Endodermal cell (in vitro differentiated cells): Measurements from ENCODE around the gene TNK2. TPM values are rescaled to one million over a fixed set of nuclear protein-coding genes. Genes with fewer than 3 reads are reported as not detected.

Source experiments
- DNase-seq: peaks from one replicate; pipeline ENCODE4 v3.0.0-alpha.2; 2017
- H3K27ac ChIP-seq: 2 replicates; pipeline ENCODE4 v1.5.1; 2013; ENCODE audit warnings: mild to moderate bottlenecking, low read depth, low read length, moderate library complexity
- H3K27me3 ChIP-seq: 2 replicates; pipeline ENCODE4 v1.6.1; 2013; ENCODE audit warnings: mild to moderate bottlenecking, low read length, moderate library complexity; ENCODE audit not compliant: insufficient read depth, control insufficient read depth, poor library complexity, severe bottlenecking
- H3K36me3 ChIP-seq: 2 replicates; pipeline ENCODE4 v1.7.0; 2013; ENCODE audit warnings: mild to moderate bottlenecking, low read length, moderate library complexity; ENCODE audit not compliant: control insufficient read depth, insufficient read depth
- H3K4me1 ChIP-seq: one replicate; pipeline ENCODE4 v1.7.0; 2013; ENCODE audit warnings: low read length; ENCODE audit not compliant: control insufficient read depth, insufficient read depth
- H3K4me3 ChIP-seq: 2 replicates; pipeline ENCODE4 v1.5.1; 2013; ENCODE audit warnings: mild to moderate bottlenecking, low read length, moderate library complexity
- H3K9ac ChIP-seq: 2 replicates; pipeline ENCODE4 v1.6.1; 2013; ENCODE audit warnings: mild to moderate bottlenecking, low read length, moderate library complexity; ENCODE audit not compliant: poor library complexity, severe bottlenecking; ENCODE audit errors: extremely low read depth
- H3K9me3 ChIP-seq: 2 replicates; pipeline ENCODE4 v1.6.1; 2013; ENCODE audit warnings: mild to moderate bottlenecking, low read length, moderate library complexity; ENCODE audit not compliant: control insufficient read depth
- H3K27ac Mint-ChIP-seq: 2 replicates; pipeline ENCODE4 v1.8.0; 2020; ENCODE audit warnings: mixed read lengths
- H3K27me3 Mint-ChIP-seq: 2 replicates; pipeline ENCODE4 v1.8.0; 2021; ENCODE audit warnings: mild to moderate bottlenecking, mixed read lengths; ENCODE audit not compliant: insufficient read depth
- H3K36me3 Mint-ChIP-seq: 2 replicates; pipeline ENCODE4 v1.8.0; 2020; ENCODE audit warnings: low read depth, mixed read lengths
- H3K4me1 Mint-ChIP-seq: 2 replicates; pipeline ENCODE4 v1.8.0; 2020; ENCODE audit warnings: mixed read lengths
- H3K4me3 Mint-ChIP-seq: 2 replicates; pipeline ENCODE4 v1.8.0; 2020; ENCODE audit warnings: mild to moderate bottlenecking, moderate library complexity, mixed read lengths
- H3K9me3 Mint-ChIP-seq: 2 replicates; pipeline ENCODE4 v1.8.0; 2020; ENCODE audit warnings: mild to moderate bottlenecking, mixed read lengths
- CTCF ChIP-seq: fragments of 200-600 bp; sonication (generic); conservative IDR thresholded peaks from 2 replicates; pipeline ENCODE4 v1.5.0; 2021; ENCODE audit warnings: antibody characterized with exemption, mild to moderate bottlenecking
- WGBS, 2 experiments: methylation state at CpG; one replicate each; pipeline versions ENCODE4 v1.1.5 to v1.1.7; 2013; ENCODE audit warnings: missing lambda C conversion rate in 2 of 2, mixed read lengths in 1 of 2; ENCODE audit not compliant: insufficient coverage in 1 of 2, insufficient read length in 1 of 2; 5-methylcytosine and 5-hydroxymethylcytosine counted together
- total RNA-seq, 2 donors: library from RNA; stranded (reverse); fragmentation: NEBNext Ultra II Directional in 1 of 2; extraction: Animal tissue kit (Norgen Biotek cat#: 25700) in 1 of 2; gene quantifications; 2 replicates in 1 of 2; 3 replicates in 1 of 2; pipeline ENCODE4 v1.2.1, GENCODE V29; 2021

The TNK2 gene
- total RNA-seq, 2 donors from 2014 or later = 53.2 to 85.7 TPM

- Histone ChIP-seq H3K4me3 (no peak overlapping the region), H3K36me3 (no peaks in the 10 kb centered on the region), H3K27ac (no peak overlapping the region), H3K4me1 (no peaks in the 10 kb centered on the region), H3K27me3 (no peaks in the 10 kb centered on the region), H3K9ac (no peak overlapping the region), H3K9me3 (no peaks in the 10 kb centered on the region)
- peaks cover 2% of the 10 kb centered on the region for H3K9me3 Mint-ChIP-seq
- peaks cover 3% of the 10 kb centered on the region for H3K4me1 Mint-ChIP-seq
- peaks cover 7% of the 10 kb centered on the region for H3K27me3 Mint-ChIP-seq
- no peak overlapping the region for H3K4me3 Mint-ChIP-seq
- no peak for DNase-seq
- peaks cover 5% of the 10 kb centered on the region for H3K36me3 Mint-ChIP-seq
- H3K27ac Mint-ChIP-seq = no peak overlapping the region
- WGBS, 2 experiments = 93% methylated on average over 34 to 53 of the region's 53 CpGs
- peak; percentile 36 for TF ChIP-seq CTCF
Observed at GRCh38 chr3:195849322-195850074, 58.9 kb downstream of the TNK2 start.

- DNase-seq = no peak
- Mint-ChIP-seq H3K4me3 (no peak overlapping the region), H3K9me3 (peaks cover 2% of the 10 kb centered on the region), H3K36me3 (peaks cover 5% of the 10 kb centered on the region), H3K27me3 (peaks cover 7% of the 10 kb centered on the region), H3K27ac (no peak overlapping the region), H3K4me1 (no peaks in the 10 kb centered on the region)
- no peaks in the 10 kb centered on the region for H3K27me3 ChIP-seq
- TF ChIP-seq CTCF = no peak
- H3K4me3 ChIP-seq = no peak overlapping the region
- H3K36me3 ChIP-seq = no peaks in the 10 kb centered on the region
- no peaks in the 10 kb centered on the region for H3K9me3 ChIP-seq
- H3K4me1 ChIP-seq = no peaks in the 10 kb centered on the region
- 95 to 98% methylated on average over 6 to 24 of the region's 24 CpGs for WGBS, 2 experiments
- H3K27ac ChIP-seq = no peak overlapping the region
- no peak overlapping the region for H3K9ac ChIP-seq
Observed at GRCh38 chr3:195847055-195847950, 61.0 kb downstream of the TNK2 start.

GRCh38 chr3:195845483-195845882 lies 62.9 kb downstream of the TNK2 start:
- no peak overlapping the region for H3K4me3 ChIP-seq
- TF ChIP-seq CTCF = no peak
- Mint-ChIP-seq H3K9me3 (peaks cover 2% of the 10 kb centered on the region), H3K36me3 (peaks cover 3% of the 10 kb centered on the region), H3K27me3 (no peaks in the 10 kb centered on the region), H3K27ac (no peak overlapping the region), H3K4me1 (no peaks in the 10 kb centered on the region), H3K4me3 (no peak overlapping the region)
- H3K27ac ChIP-seq = no peak overlapping the region
- H3K9ac ChIP-seq = no peak overlapping the region
- H3K4me1 ChIP-seq = no peaks in the 10 kb centered on the region
- 89 to 97% methylated on average over 5 to 6 of the region's 6 CpGs for WGBS, 2 experiments
- no peaks in the 10 kb centered on the region for H3K27me3 ChIP-seq
- no peaks in the 10 kb centered on the region for H3K36me3 ChIP-seq
- no peak for DNase-seq
- H3K9me3 ChIP-seq = no peaks in the 10 kb centered on the region
